CD14-positive monocyte (primary cell): ENCODE data around the gene AADACL3. TPM values are rescaled to one million over a fixed set of nuclear protein-coding genes. Genes with fewer than 3 reads are reported as not detected.

ENCODE experiments used
- DNase-seq, 3 donors: peaks; one replicate each; pipeline ENCODE4 v3.0.0-alpha.2; 2011 to 2022
- H2AFZ ChIP-seq: 2 replicates; pipeline ENCODE4 v1.6.0; 2012; ENCODE audit warnings: mild to moderate bottlenecking, low read depth, low read length, inconsistent platforms; ENCODE audit not compliant: insufficient read depth, poor library complexity, severe bottlenecking
- H3K27ac ChIP-seq, 2 donors: 1 replicate in 1 of 2; 2 replicates in 1 of 2; pipeline ENCODE4 v1.5.1; 2012 to 2013; ENCODE audit warnings: low read length in 2 of 2, control low read depth in 1 of 2, inconsistent platforms in 1 of 2, low read depth in 1 of 2, mild to moderate bottlenecking in 1 of 2
- H3K27me3 ChIP-seq, 2 donors: one replicate each; pipeline versions ENCODE4 v1.6.0 to v1.6.1; 2011 to 2013; ENCODE audit warnings: low read length in 2 of 2; ENCODE audit not compliant: control insufficient read depth in 2 of 2, insufficient read depth in 2 of 2
- H3K36me3 ChIP-seq, 2 donors: replicated peaks in 1 of 2; 1 replicate in 1 of 2; 2 replicates in 1 of 2; pipeline versions ENCODE4 v1.5.1 to v1.6.1; 2012 to 2013; ENCODE audit warnings: low read length in 2 of 2, control low read depth in 1 of 2, inconsistent platforms in 1 of 2, mild to moderate bottlenecking in 1 of 2; ENCODE audit not compliant: insufficient read depth in 2 of 2, control insufficient read depth in 1 of 2
- H3K4me1 ChIP-seq, 2 donors: 1 replicate in 1 of 2; 2 replicates in 1 of 2; pipeline versions ENCODE4 v1.5.1 to v1.6.1; 2012 to 2013; ENCODE audit warnings: low read length in 2 of 2, control low read depth in 1 of 2, inconsistent platforms in 1 of 2, mild to moderate bottlenecking in 1 of 2, moderate library complexity in 1 of 2; ENCODE audit not compliant: insufficient read depth in 2 of 2, control insufficient read depth in 1 of 2
- H3K4me2 ChIP-seq: replicated peaks from 2 replicates; pipeline ENCODE3; 2012; ENCODE audit warnings: low read length, moderate library complexity, mild to moderate bottlenecking; ENCODE audit not compliant: poor library complexity, severe bottlenecking; ENCODE audit errors: extremely low read depth
- H3K4me3 ChIP-seq, 3 experiments: fragments of 200-600 bp in 1 of 3; sonication (generic) in 1 of 3; replicated peaks in 1 of 3; 1 replicate in 2 of 3; 2 replicates in 1 of 3; pipeline ENCODE4 v1.5.1; 2011 to 2013; ENCODE audit warnings: low read length in 3 of 3, mild to moderate bottlenecking in 3 of 3, control low read depth in 2 of 3, low read depth in 2 of 3, inconsistent platforms in 1 of 3, moderate library complexity in 1 of 3
- H3K79me2 ChIP-seq: 2 replicates; pipeline ENCODE4 v1.6.0; 2012; ENCODE audit warnings: mild to moderate bottlenecking, control low read depth, inconsistent platforms, low read length, moderate library complexity; ENCODE audit not compliant: insufficient read depth
- H3K9ac ChIP-seq: 2 replicates; pipeline ENCODE4 v1.6.0; 2017; ENCODE audit warnings: low read length, mild to moderate bottlenecking; ENCODE audit not compliant: insufficient read depth, poor library complexity, severe bottlenecking
- H3K9me3 ChIP-seq, 2 donors: replicated peaks in 1 of 2; 1 replicate in 1 of 2; 2 replicates in 1 of 2; pipeline versions ENCODE4 v1.5.1 to v1.6.1; 2012 to 2013; ENCODE audit warnings: low read length in 2 of 2, control low read depth in 1 of 2; ENCODE audit not compliant: control insufficient read depth in 1 of 2, insufficient read depth in 1 of 2
- H4K20me1 ChIP-seq: 2 replicates; pipeline ENCODE4 v1.6.0; 2012; ENCODE audit warnings: mild to moderate bottlenecking, low read length, control low read depth, moderate library complexity; ENCODE audit not compliant: insufficient read depth
- H3K27ac Mint-ChIP-seq, 7 donors: one replicate each; pipeline ENCODE4 v1.8.0; 2020; ENCODE audit warnings: mild to moderate bottlenecking in 7 of 7, mixed read lengths in 7 of 7, moderate library complexity in 6 of 7, inconsistent platforms in 2 of 7
- H3K27me3 Mint-ChIP-seq, 3 donors: one replicate each; pipeline ENCODE4 v1.8.0; 2021 to 2022; ENCODE audit warnings: low read depth in 3 of 3, mild to moderate bottlenecking in 3 of 3, mixed read lengths in 3 of 3, moderate library complexity in 3 of 3, inconsistent platforms in 1 of 3
- H3K36me3 Mint-ChIP-seq, 2 donors: one replicate each; pipeline ENCODE4 v1.8.0; 2020; ENCODE audit warnings: mixed read lengths in 2 of 2, inconsistent platforms in 1 of 2, mild to moderate bottlenecking in 1 of 2
- H3K4me1 Mint-ChIP-seq: one replicate; pipeline ENCODE4 v1.8.0; 2020; ENCODE audit warnings: mild to moderate bottlenecking, mixed read lengths
- H3K4me3 Mint-ChIP-seq, 2 donors: one replicate each; pipeline ENCODE4 v1.8.0; 2020; ENCODE audit warnings: mild to moderate bottlenecking in 2 of 2, mixed read lengths in 2 of 2, moderate library complexity in 1 of 2
- H3K9me3 Mint-ChIP-seq, 7 donors: one replicate each; pipeline ENCODE4 v1.8.0; 2020 to 2022; ENCODE audit warnings: mixed read lengths in 7 of 7, mild to moderate bottlenecking in 6 of 7, moderate library complexity in 6 of 7, inconsistent platforms in 2 of 7
- CTCF ChIP-seq: fragments of 200-600 bp; IDR thresholded peaks from one replicate; pipeline ENCODE4 v1.8.0; 2022; ENCODE audit warnings: antibody characterized with exemption, mild to moderate bottlenecking
- WGBS: methylation state at CpG from one replicate; pipeline ENCODE4 v1.1.5; 2013; ENCODE audit warnings: missing lambda C conversion rate; ENCODE audit not compliant: insufficient coverage; 5-methylcytosine and 5-hydroxymethylcytosine counted together
- intact Hi-C, 2 donors: fragments of 100-400 bp; cut with micrococcal nuclease; formaldehyde crosslinking; loops; one replicate each; pipeline versions ENCODE4 v1.15.0 to v1.15.1; 2023
- polyA plus RNA-seq, 3 donors: library from polyadenylated mRNA; depleted of rRNA in 1 of 3; unstranded in 2 of 3; stranded (reverse) in 1 of 3; fragments of 300-500 nt in 2 of 3; fragments of >200 nt in 1 of 3; fragmentation: Illumina TruSeq in 2 of 3; gene quantifications; 1 replicate in 2 of 3; 2 replicates in 1 of 3; pipeline ENCODE4 v1.2.3, GENCODE V29; 2012 to 2021

Gene AADACL3
- polyA plus RNA-seq, 3 donors: not detected

- WGBS: 74% methylated on average over 6 of the region's 6 CpGs
- H3K79me2 ChIP-seq: no peaks in the 10 kb centered on the region
- no peaks in the 10 kb centered on the region for H3K27me3 ChIP-seq
- Mint-ChIP-seq H3K4me3 (no peak overlapping the region), H3K27me3 (peaks cover 1 to 12% (median 5%) of the 10 kb centered on the region in 3 donors), H3K9me3 (peaks cover 0 to 3% (median 0%) of the 10 kb centered on the region in 7 donors), H3K27ac (no peak overlapping the region), H3K36me3 (no peaks in the 10 kb centered on the region), H3K4me1 (no peaks in the 10 kb centered on the region)
- H3K27ac ChIP-seq: no peak overlapping the region
- H2AFZ ChIP-seq: no peak overlapping the region
- H3K9ac ChIP-seq: no peak overlapping the region
- no peaks in the 10 kb centered on the region for H3K36me3 ChIP-seq
- DNase-seq: no peak
- H3K4me3 ChIP-seq: no peak overlapping the region
- H3K9me3 ChIP-seq: no peaks in the 10 kb centered on the region
- no peak overlapping the region for H3K4me2 ChIP-seq
- TF ChIP-seq CTCF: no peak
- intact Hi-C loops: no loop called here
- no peaks in the 10 kb centered on the region for H4K20me1 ChIP-seq
- H3K4me1 ChIP-seq: no peaks in the 10 kb centered on the region
These were observed 41.9 kb downstream of the AADACL3 start for GRCh38 chr1:12757836-12758235.

- H3K27me3 Mint-ChIP-seq: peaks cover 1 to 8% (median 3%) of the 10 kb centered on the region in 3 donors
- WGBS: 75% methylated on average over 7 of the region's 7 CpGs
These were observed 44.4 kb downstream of the AADACL3 start for GRCh38 chr1:12760256-12760795.

More at GRCh38 chr1:12760256-12760795, 44.4 kb downstream of the AADACL3 start:
- TF ChIP-seq CTCF: no peak
- Histone ChIP-seq H3K36me3 (no peaks in the 10 kb centered on the region), H3K9ac (no peak overlapping the region), H2AFZ (no peak overlapping the region), H3K79me2 (no peaks in the 10 kb centered on the region), H4K20me1 (no peaks in the 10 kb centered on the region), H3K4me2 (no peak overlapping the region), H3K4me1 (no peaks in the 10 kb centered on the region), H3K9me3 (no peaks in the 10 kb centered on the region), H3K27me3 (no peaks in the 10 kb centered on the region), H3K4me3 (no peak overlapping the region), H3K27ac (no peak overlapping the region)
- no peak for DNase-seq
- H3K36me3 Mint-ChIP-seq: no peaks in the 10 kb centered on the region
- peaks cover 0 to 3% (median 0%) of the 10 kb centered on the region in 7 donors for H3K9me3 Mint-ChIP-seq
- H3K4me3 Mint-ChIP-seq: no peak overlapping the region
- intact Hi-C loops: no loop called here
- no peaks in the 10 kb centered on the region for H3K4me1 Mint-ChIP-seq
- no peak overlapping the region for H3K27ac Mint-ChIP-seq
